PC-9 (cell line): ENCODE measurements around the gene ZMYND15.

Source experiments
- EZH2 ChIP-seq: fragments of 200-600 bp; sonication (generic); IDR thresholded peaks from 2 replicates; pipeline ENCODE4 v1.8.0; 2017; ENCODE audit warnings: antibody characterized with exemption, low read depth
- TF ChIP-seq, protein P1 (sequence below): fragments of 200-600 bp; sonication (generic); conservative IDR thresholded peaks from 2 replicates; pipeline ENCODE4 v1.6.1; 2017; ENCODE audit warnings: mixed run types, antibody characterized with exemption, mild to moderate bottlenecking, moderate library complexity

DNA sequence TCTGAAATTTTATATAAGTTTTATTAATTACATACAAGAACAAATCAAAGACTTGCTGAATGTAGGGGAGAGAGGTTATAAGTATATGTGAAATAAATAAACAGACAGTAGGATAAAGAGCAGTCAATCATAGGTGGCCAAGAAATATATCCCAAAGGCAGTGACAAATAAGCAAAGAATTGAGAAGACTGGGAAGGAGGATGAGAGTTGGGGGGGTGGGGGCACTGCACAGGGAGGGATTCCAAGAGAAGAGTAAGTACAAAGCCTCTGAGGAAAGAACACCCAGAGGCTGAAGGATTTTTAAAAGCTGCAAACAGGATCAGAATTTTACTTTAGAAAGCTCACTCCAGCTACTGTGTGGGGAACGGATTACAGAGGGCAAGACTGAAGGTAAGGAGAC lies 38.5 kb upstream of the ZMYND15 start:
- TF ChIP-seq EZH2, result no peak
- TF ChIP-seq, protein P1, sequence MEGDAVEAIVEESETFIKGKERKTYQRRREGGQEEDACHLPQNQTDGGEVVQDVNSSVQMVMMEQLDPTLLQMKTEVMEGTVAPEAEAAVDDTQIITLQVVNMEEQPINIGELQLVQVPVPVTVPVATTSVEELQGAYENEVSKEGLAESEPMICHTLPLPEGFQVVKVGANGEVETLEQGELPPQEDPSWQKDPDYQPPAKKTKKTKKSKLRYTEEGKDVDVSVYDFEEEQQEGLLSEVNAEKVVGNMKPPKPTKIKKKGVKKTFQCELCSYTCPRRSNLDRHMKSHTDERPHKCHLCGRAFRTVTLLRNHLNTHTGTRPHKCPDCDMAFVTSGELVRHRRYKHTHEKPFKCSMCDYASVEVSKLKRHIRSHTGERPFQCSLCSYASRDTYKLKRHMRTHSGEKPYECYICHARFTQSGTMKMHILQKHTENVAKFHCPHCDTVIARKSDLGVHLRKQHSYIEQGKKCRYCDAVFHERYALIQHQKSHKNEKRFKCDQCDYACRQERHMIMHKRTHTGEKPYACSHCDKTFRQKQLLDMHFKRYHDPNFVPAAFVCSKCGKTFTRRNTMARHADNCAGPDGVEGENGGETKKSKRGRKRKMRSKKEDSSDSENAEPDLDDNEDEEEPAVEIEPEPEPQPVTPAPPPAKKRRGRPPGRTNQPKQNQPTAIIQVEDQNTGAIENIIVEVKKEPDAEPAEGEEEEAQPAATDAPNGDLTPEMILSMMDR, result no peak
